ENCODE results near the gene SSTR3. TPM values are rescaled to one million over a fixed set of nuclear protein-coding genes. Genes with fewer than 3 reads are reported as not detected.
"Not testable (repeated sequence)": the region's sequence is repeated elsewhere in the genome, so short reads cannot be mapped to it uniquely, and the experiment has no call there.

The SSTR3 gene
- total and polyA plus RNA-seq, 2 donors, result 3.9 to 25.6 TPM

GRCh38 chr22:37202001-37202555, 10.2 kb downstream of the SSTR3 start:
- WGBS, result 98% methylated on average over 5 of the region's 5 CpGs
- no peaks in the 10 kb centered on the region for H3K27me3 ChIP-seq (ENCODE audit: control insufficient read depth in 2 of 2, insufficient read depth in 1 of 2, low read length in 1 of 2)
- H3K4me1 ChIP-seq (ENCODE audit: control insufficient read depth in 2 of 2, insufficient read depth in 2 of 2, low read length in 2 of 2), result peaks cover 15 to 89% of the 10 kb centered on the region in 2 donors
- H3K27ac ChIP-seq (ENCODE audit: low read depth in 1 of 2, low read length in 1 of 2), result peak overlapping the region in 1 of 2 donors; percentile 90
- H3K4me3 ChIP-seq (ENCODE audit: low read length in 2 of 2), result no peak overlapping the region
- H3K36me3 ChIP-seq (ENCODE audit: control insufficient read depth in 2 of 2, insufficient read depth in 2 of 2, low read length in 1 of 2), result peaks cover 12 to 27% of the 10 kb centered on the region in 2 donors
- DNase-seq (ENCODE audit: low read depth in 6 of 9, low spot score in 9 of 9), result no peak
- H3K9me3 ChIP-seq (ENCODE audit: control insufficient read depth in 2 of 2, insufficient read depth in 1 of 2, low read length in 1 of 2), result peaks cover 0 to 9% of the 10 kb centered on the region in 2 donors

GRCh38 chr22:37201443-37201820, 10.8 kb downstream of the SSTR3 start:
- Histone ChIP-seq H3K27ac (ENCODE audit: low read depth in 1 of 2, low read length in 1 of 2) (peak overlapping the region in 1 of 2 donors; percentile 90), H3K4me1 (ENCODE audit: control insufficient read depth in 2 of 2, insufficient read depth in 2 of 2, low read length in 2 of 2) (peaks cover 15 to 90% of the 10 kb centered on the region in 2 donors), H3K36me3 (ENCODE audit: control insufficient read depth in 2 of 2, insufficient read depth in 2 of 2, low read length in 1 of 2) (peaks cover 5 to 21% of the 10 kb centered on the region in 2 donors)
- H3K4me3 ChIP-seq (ENCODE audit: low read length in 2 of 2); H3K27me3 ChIP-seq (ENCODE audit: control insufficient read depth in 2 of 2, insufficient read depth in 1 of 2, low read length in 1 of 2); DNase-seq (ENCODE audit: low read depth in 6 of 9, low spot score in 9 of 9); H3K9me3 ChIP-seq (ENCODE audit: control insufficient read depth in 2 of 2, insufficient read depth in 1 of 2, low read length in 1 of 2): not testable (repeated sequence)
- 97% methylated on average over 6 of the region's 6 CpGs for WGBS

GRCh38 chr22:37199760-37200108, 12.5 kb downstream of the SSTR3 start:
- H3K4me3 ChIP-seq (ENCODE audit: low read length in 2 of 2), result peak overlapping the region; percentile 11 to 31
- no peaks in the 10 kb centered on the region for H3K27me3 ChIP-seq (ENCODE audit: control insufficient read depth in 2 of 2, insufficient read depth in 1 of 2, low read length in 1 of 2)
- no peak for DNase-seq (ENCODE audit: low read depth in 6 of 9, low spot score in 9 of 9)
- H3K27ac ChIP-seq (ENCODE audit: low read depth in 1 of 2, low read length in 1 of 2), result peak overlapping the region; percentile 36 to 90
- 59% methylated on average over 12 of the region's 12 CpGs for WGBS
- H3K4me1 ChIP-seq (ENCODE audit: control insufficient read depth in 2 of 2, insufficient read depth in 2 of 2, low read length in 2 of 2), result peaks cover 15 to 73% of the 10 kb centered on the region in 2 donors
- no peaks in the 10 kb centered on the region for H3K9me3 ChIP-seq (ENCODE audit: control insufficient read depth in 2 of 2, insufficient read depth in 1 of 2, low read length in 1 of 2)
- H3K36me3 ChIP-seq (ENCODE audit: control insufficient read depth in 2 of 2, insufficient read depth in 2 of 2, low read length in 1 of 2), result peaks cover 0 to 5% of the 10 kb centered on the region in 2 donors

GRCh38 chr22:37199103-37199759, 13.0 kb downstream of the SSTR3 start:
- peak overlapping the region; percentile 60 to 85 for H3K4me3 ChIP-seq (ENCODE audit: low read length in 2 of 2)
- H3K9me3 ChIP-seq (ENCODE audit: control insufficient read depth in 2 of 2, insufficient read depth in 1 of 2, low read length in 1 of 2), result no peaks in the 10 kb centered on the region
- H3K27ac ChIP-seq (ENCODE audit: low read depth in 1 of 2, low read length in 1 of 2), result peak overlapping the region; percentile 93 to 100
- peaks cover 0 to 5% of the 10 kb centered on the region in 2 donors for H3K36me3 ChIP-seq (ENCODE audit: control insufficient read depth in 2 of 2, insufficient read depth in 2 of 2, low read length in 1 of 2)
- WGBS, result 1% methylated on average over 58 of the region's 58 CpGs
- no peaks in the 10 kb centered on the region for H3K27me3 ChIP-seq (ENCODE audit: control insufficient read depth in 2 of 2, insufficient read depth in 1 of 2, low read length in 1 of 2)
- peaks cover 15 to 73% of the 10 kb centered on the region in 2 donors for H3K4me1 ChIP-seq (ENCODE audit: control insufficient read depth in 2 of 2, insufficient read depth in 2 of 2, low read length in 2 of 2)
- DNase-seq (ENCODE audit: low read depth in 6 of 9, low spot score in 9 of 9), result peak; percentile 96 to 99 (median 98)

GRCh38 chr22:37198258-37199102, 13.8 kb downstream of the SSTR3 start:
- no peaks in the 10 kb centered on the region for H3K9me3 ChIP-seq (ENCODE audit: control insufficient read depth in 2 of 2, insufficient read depth in 1 of 2, low read length in 1 of 2)
- 5% methylated on average over 51 of the region's 51 CpGs for WGBS
- H3K27ac ChIP-seq (ENCODE audit: low read depth in 1 of 2, low read length in 1 of 2), result peak overlapping the region; percentile 93 to 100
- peaks cover 15 to 71% of the 10 kb centered on the region in 2 donors for H3K4me1 ChIP-seq (ENCODE audit: control insufficient read depth in 2 of 2, insufficient read depth in 2 of 2, low read length in 2 of 2)
- H3K36me3 ChIP-seq (ENCODE audit: control insufficient read depth in 2 of 2, insufficient read depth in 2 of 2, low read length in 1 of 2), result no peaks in the 10 kb centered on the region
- no peaks in the 10 kb centered on the region for H3K27me3 ChIP-seq (ENCODE audit: control insufficient read depth in 2 of 2, insufficient read depth in 1 of 2, low read length in 1 of 2)
- peak in 7 of 9 donors; percentile 68 to 92 (median 84) for DNase-seq (ENCODE audit: low read depth in 6 of 9, low spot score in 9 of 9)
- H3K4me3 ChIP-seq (ENCODE audit: low read length in 2 of 2), result peak overlapping the region; percentile 60 to 85

- Histone ChIP-seq H3K27ac (ENCODE audit: low read depth in 1 of 2, low read length in 1 of 2) (peak overlapping the region; percentile 93 to 100), H3K27me3 (ENCODE audit: control insufficient read depth in 2 of 2, insufficient read depth in 1 of 2, low read length in 1 of 2) (no peaks in the 10 kb centered on the region), H3K36me3 (ENCODE audit: control insufficient read depth in 2 of 2, insufficient read depth in 2 of 2, low read length in 1 of 2) (no peaks in the 10 kb centered on the region), H3K4me3 (ENCODE audit: low read length in 2 of 2) (peak overlapping the region; percentile 60 to 85), H3K9me3 (ENCODE audit: control insufficient read depth in 2 of 2, insufficient read depth in 1 of 2, low read length in 1 of 2) (peaks cover 0 to 4% of the 10 kb centered on the region in 2 donors), H3K4me1 (ENCODE audit: control insufficient read depth in 2 of 2, insufficient read depth in 2 of 2, low read length in 2 of 2) (peaks cover 15 to 62% of the 10 kb centered on the region in 2 donors)
- no peak for DNase-seq (ENCODE audit: low read depth in 6 of 9, low spot score in 9 of 9)
- 91% methylated on average over 12 of the region's 12 CpGs for WGBS
These were observed 14.6 kb downstream of the SSTR3 start for GRCh38 chr22:37197451-37198257.

- Histone ChIP-seq H3K4me3 (ENCODE audit: low read length in 2 of 2) (no peak overlapping the region), H3K27ac (ENCODE audit: low read depth in 1 of 2, low read length in 1 of 2) (no peak overlapping the region), H3K4me1 (ENCODE audit: control insufficient read depth in 2 of 2, insufficient read depth in 2 of 2, low read length in 2 of 2) (peaks cover 15 to 54% of the 10 kb centered on the region in 2 donors), H3K9me3 (ENCODE audit: control insufficient read depth in 2 of 2, insufficient read depth in 1 of 2, low read length in 1 of 2) (peaks cover 0 to 4% of the 10 kb centered on the region in 2 donors), H3K36me3 (ENCODE audit: control insufficient read depth in 2 of 2, insufficient read depth in 2 of 2, low read length in 1 of 2) (no peaks in the 10 kb centered on the region), H3K27me3 (ENCODE audit: control insufficient read depth in 2 of 2, insufficient read depth in 1 of 2, low read length in 1 of 2) (no peaks in the 10 kb centered on the region)
- no peak for DNase-seq (ENCODE audit: low read depth in 6 of 9, low spot score in 9 of 9)
- 90% methylated on average over 14 of the region's 14 CpGs for WGBS
These were observed 15.5 kb downstream of the SSTR3 start for GRCh38 chr22:37196539-37197450.

GRCh38 chr22:37195921-37196320, 16.4 kb downstream of the SSTR3 start:
- DNase-seq (ENCODE audit: low read depth in 6 of 9, low spot score in 9 of 9), result no peak
- Histone ChIP-seq H3K27me3 (ENCODE audit: control insufficient read depth in 2 of 2, insufficient read depth in 1 of 2, low read length in 1 of 2) (no peaks in the 10 kb centered on the region), H3K9me3 (ENCODE audit: control insufficient read depth in 2 of 2, insufficient read depth in 1 of 2, low read length in 1 of 2) (peaks cover 0 to 4% of the 10 kb centered on the region in 2 donors), H3K4me1 (ENCODE audit: control insufficient read depth in 2 of 2, insufficient read depth in 2 of 2, low read length in 2 of 2) (peaks cover 15 to 45% of the 10 kb centered on the region in 2 donors), H3K36me3 (ENCODE audit: control insufficient read depth in 2 of 2, insufficient read depth in 2 of 2, low read length in 1 of 2) (no peaks in the 10 kb centered on the region), H3K27ac (ENCODE audit: low read depth in 1 of 2, low read length in 1 of 2) (no peak overlapping the region), H3K4me3 (ENCODE audit: low read length in 2 of 2) (no peak overlapping the region)
- WGBS, result 98% methylated on average over 4 of the region's 4 CpGs

All from thymus (tissue), 11 donors.